NCI-H2029 (cell line): ENCODE data around the gene GZF1.

ENCODE experiments used
- DNase-seq: peaks from one replicate; lab custom pipeline; 2025; lab: John Stamatoyannopoulos, UW

Gene GZF1

DNA sequence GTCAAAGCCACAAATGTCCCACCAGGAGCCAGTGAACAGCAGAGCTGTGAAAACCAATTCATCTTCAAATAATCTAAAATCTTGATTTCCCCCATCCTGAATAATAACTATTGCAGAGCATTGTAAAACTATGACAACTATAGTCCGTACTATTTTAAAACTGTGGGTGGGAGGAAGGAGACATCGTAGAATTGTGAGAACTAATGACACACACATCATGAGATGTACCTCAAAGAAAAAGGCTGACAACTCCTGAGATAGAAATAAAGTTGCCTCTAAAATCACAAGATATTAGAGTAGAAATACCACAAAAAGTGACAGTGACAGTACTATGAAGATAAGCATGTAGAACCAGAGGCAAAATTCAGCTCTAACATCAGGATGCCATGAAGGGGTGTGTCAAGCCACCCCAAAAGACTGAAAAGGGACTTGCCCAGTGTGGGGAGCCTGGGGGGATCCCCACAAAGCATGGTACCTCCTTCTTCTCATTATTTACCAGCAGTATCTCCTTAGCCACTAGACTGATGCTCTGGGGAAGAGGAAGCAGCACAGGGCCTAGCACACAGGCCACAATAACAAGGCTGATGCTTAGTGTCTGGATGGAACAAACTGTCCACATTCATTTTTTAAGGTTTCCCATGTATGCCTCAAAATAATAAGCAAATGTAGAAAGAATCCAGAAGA lies 45.9 kb downstream of the GZF1 start:
- DNase-seq: no peak

DNA sequence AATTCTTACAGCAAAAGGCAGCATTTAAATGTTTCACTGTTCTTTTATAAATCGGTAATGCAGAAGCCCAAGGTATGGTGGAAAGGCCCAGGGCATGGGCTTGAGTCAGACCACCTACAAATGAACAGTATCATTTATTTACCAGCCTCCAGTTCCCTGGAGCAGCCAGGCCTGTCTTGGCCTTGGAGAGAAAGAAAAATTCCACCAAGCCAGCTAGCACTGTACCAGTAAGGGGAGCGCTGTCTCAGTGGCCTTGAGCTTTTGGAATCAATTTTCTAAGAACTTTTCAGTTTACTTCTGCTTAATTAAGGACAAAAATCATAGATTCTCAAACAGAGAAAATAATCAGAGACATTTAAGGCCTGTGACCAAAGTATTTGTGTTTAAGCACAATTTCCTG lies 47.0 kb downstream of the GZF1 start:
- no peak for DNase-seq

DNA sequence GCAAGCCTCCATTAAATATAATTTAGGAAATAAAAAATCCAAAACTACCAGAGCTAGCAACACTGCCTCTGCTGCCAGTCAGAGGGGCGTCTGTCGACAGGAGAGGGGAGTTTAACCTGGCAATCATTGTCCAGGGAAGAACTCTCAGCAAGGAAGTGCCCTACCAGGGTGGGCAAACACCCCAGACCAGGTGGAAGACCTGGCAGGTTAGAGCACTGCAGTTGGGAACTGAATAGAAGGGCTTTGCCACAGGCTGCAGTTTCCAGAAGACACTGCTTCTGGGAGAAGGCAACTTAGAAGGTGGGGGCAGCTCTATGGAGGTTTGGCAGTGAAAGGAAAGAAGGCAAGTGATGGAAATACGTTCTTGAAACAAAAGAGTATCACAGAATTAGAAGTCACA lies 47.8 kb downstream of the GZF1 start:
- no peak for DNase-seq

DNA sequence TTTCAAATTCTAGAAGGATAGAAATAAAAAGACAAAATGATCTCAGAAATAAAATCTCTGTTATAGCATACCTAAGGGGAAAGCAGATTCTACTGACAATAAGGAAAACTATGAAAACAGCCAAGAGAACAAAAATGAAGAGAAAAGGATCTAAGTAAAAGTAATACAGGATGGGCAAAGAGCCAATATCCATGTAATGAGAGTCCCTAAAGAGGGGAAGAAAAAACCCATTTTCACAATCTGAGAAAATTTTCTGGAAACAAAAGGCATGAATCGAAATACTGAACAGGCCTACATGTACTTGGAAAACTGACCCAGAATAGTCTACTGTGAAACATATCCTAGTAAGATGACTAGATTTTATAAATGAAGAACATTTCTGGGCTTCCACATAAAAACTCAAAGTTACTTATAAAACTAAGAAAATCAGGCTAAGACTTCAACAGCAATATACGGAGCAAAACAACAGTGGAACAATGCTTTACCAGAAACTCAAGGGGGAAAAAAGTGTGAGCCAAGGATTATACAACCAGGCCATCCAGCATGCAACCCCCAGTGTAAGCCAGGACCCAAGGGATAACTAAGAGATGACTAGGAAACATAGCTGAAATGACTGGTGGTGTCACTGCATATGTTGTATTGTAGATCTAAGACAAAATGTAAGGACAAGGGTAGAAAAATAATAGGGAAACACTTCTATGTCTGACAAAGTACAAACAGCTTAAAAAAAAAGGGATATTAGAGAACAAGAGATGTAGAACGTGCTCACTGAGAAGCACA lies 49.1 kb downstream of the GZF1 start:
- no peak for DNase-seq

DNA sequence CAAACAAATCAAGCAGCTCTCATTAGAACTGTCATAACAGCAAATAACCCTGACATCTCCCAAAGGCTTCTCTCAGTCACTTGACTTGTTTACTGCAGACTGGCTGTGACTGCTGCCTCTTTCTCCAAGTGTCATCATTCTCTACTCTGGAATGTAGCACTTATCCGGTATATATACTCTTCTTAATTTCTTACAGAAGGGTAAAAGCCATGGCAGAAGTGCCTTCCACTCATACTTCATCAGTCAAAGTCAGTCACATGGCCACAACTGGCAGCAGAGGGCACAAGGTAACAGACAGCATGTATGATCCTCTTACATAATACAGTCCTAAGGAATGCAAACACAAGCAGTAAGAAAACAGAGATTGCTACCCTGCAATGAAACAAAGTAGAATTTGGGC lies 50.0 kb downstream of the GZF1 start:
- DNase-seq: no peak

DNA sequence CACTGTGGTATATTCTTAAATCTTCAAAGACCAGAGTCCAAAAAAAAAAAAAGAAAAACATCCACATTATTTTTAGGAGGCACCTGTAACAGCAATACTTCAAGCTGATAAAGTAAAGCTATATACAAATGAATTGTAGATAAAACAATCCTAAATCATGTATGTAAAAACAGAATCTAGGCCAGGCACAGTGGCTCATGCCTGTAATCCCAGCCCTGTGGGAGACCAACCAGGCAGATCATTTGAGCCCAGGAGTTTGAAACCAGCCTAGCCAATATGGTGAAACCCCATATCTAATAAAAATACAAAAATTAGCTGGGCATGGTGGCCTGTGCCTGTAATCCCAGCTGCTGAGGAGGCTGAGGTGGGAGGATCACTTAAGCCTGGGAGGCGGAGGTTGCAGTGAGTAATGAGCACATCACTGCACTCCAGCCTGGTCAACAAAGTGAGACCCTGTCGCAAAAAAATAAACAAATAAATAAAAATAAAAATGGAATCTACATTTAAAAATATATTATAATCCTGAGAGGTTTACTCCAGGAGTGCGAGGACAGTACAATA lies 52.0 kb downstream of the GZF1 start:
- no peak for DNase-seq

DNA sequence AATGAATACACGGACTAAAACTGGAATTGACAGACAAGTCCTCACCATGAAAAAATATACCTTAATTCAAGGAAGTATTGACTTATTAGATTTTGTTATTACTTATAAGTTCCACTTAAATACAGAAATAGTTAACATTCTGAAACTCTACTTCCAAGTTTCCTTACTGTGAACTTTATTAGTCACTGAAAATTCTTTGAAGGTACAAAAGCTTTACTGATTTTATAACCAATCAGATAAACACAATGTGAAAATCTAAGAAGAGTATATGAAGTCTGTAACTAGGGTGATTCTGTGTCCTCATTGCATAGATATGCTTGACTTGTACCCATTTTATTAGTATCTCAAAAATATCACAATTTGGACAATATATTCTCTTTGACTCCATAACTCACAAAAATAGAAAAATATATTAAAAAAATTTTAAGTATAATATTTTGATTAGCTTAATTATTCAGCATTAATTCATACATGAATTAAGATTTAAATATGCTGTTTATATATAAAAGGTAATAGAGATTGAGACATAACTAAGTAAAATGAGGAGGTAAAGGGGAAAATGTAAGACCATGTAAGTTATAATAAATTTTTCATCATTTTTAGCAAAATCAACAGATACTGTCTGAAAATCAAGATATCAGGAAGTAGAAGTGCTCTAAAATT lies 52.7 kb downstream of the GZF1 start:
- no peak for DNase-seq

DNA sequence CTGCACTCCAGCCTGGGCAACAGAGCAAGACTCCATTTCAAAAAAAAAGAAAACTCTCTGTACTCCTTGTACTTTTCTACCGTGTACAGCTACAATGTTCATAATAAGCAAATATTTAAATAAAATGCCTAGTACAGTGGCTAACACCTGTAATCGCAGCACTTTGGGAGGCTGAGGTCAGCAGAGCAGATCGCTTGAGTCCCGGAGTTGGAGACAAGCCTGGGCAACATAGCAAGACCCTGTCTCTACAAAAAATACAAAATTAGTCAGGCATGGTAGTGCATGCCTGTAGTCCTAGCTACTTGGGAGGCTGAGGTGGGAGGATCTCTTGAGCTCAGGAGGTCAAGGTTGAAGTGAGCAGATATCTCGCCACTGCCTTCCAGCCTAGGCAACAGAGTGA lies 53.6 kb downstream of the GZF1 start:
- no peak for DNase-seq

DNA sequence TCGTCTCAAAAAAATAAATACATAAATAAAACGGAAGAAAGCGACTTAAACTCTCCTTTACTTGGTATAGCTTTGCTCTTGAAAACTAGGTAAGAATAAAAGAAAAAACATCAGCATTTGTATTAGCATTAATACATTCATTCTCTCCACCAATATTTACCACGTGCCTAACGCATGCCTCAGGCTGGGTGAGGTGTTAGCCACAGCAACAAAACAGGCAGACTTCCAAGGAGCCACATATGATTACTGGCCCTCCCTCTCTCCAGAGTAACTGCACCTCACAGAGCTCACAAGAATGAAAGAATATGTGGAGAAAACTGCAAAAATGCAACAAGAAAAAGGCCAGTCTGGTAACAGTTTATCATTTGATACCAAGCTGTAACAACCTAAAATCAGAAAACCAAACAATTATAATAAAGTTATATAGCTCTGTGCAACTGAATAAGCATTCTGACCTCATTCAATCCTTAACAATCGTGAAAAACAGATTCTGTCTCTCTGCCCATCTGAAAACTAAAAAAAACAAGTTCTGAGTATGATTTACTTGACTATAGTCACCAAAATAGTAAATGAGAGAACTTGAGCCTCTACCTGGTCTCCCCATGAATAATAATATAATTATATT lies 54.1 kb downstream of the GZF1 start:
- no peak for DNase-seq

DNA sequence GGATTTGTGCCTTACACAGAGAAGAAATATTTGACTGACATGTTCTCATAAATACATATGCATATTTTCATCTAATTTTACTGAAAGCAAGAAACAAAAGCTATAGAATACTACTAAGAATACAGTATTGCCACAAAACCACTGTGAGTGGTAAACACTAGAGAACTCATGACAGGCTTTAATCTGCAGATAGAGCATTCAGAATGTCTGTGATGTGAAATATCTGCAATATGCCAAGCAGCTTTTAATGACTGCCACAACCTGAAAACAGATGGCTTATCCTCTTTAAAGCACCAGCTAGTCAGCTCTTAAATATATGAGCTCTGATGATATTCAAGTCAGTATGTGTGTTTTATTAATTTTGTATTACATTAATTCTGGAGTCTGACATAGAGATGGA lies 55.9 kb downstream of the GZF1 start:
- DNase-seq: no peak

DNA sequence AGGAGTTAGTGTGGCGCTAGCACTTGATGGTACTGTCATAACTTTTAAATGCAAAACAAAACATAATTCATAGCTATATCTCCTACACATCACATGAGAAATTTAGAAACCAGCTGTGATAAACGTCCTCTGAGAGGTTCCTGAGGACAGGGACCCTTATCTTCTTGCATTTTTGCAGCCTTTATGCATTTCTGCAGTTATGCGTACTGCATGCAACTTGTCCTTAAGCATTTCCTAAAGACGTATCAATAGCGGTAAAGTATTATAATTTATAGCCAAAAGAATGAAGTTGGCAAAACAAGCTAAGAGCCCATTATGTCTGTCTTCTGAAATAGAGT lies 57.6 kb downstream of the GZF1 start:
- DNase-seq: no peak

DNA sequence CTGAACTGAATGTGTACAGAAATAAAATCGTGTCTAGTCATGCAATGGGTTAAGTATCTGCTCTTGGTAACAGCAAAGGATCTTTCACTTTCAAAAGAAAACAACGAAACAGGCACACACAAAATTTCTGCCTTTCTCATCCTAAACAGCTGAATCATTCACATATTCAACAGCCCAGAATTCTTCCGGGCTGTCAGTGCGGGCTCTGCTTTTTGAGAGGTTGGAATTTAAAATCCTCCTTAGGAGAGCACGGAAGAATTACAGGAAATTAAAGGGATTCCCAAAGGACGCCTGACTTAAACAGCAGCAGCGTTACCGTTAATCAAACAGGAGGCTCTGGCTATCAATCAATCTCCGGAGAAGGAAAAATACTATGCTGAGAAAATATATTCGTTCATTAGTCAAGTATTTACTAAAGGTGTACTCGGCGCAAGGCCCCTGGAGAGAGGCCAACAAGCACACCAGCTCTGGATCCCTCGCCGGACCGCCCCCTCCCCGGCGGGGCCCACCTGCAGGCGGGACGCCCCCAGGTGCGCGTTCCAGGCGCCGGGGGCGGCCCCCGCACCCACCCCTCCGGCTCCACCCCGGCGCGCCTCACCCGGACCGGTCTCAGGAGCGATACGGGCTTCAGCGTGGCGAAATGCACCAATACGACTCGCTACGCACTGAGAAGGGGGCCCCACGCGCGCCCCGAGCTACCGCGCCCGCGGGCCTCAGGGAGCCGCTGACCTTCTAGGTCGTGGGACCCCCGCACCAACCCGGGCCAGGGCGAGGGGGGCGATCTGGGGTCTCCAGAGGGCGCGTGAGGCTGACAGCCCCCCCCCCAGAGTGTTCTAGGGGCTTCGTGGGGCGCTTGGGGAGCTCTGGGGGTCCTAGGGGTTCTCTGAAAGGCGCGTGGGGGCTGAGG lies 58.3 kb downstream of the GZF1 start:
- DNase-seq: peak; percentile 37

DNA sequence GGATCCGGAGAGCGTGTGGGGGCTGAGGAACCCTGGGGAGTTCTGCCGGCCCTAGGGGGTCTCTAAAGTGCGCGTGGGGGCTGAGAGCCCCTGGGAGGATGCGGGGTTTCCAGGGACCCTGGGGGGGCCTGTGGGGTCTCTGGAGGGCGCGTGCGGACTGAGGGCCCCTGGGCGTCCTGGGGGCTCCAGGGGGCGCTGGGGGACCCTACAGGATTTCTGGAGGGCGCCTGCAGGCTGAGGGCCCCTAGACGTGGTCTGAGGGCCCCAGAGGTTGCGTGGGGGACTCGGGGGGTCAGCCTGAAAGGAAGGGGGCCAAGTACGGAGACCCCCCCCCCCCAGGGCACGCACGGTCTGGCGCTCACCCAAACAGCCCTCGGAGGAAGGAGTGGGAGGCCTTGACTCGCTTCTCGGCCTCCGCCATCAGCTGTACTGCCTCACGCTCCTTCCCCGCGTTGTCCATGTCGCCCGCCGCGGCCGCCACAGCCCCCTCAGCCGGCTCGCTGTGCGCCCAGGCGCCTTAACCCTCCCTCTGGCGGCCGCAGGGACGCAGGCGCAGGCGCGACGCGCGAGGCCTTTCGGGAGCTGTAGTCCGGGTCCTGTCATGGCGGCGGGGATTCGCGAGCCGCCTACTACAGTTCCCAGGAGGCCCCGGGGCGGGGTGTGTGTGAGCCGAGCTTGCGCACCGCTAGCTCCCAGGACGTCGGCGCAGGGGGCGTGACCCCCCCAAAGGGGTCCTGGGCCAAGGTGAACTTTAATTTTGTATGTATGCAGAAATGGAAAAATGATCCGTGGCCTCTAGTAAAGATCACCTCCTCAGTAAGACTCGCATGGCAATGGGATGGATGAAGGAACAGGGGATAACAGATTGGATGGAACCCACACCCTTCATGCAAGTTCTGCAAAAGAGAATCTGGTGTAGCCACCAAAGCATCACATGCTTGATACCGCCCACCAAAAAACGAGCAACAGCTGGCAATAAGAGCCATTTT lies 59.3 kb downstream of the GZF1 start, which contains the start of gene NAPB:
TSS of gene NAPB (minus strand) at position 546 of the 989 bp plus-strand sequence. CDS start at position 460, 86 bp downstream.
- DNase-seq: peak; percentile 85
